Mesendoderm (in vitro differentiated cells): ENCODE data around the gene GAST. TPM values are rescaled to one million over a fixed set of nuclear protein-coding genes. Genes with fewer than 3 reads are reported as not detected.

Experiments
- small RNA-seq: library from polyadenylated mRNA; stranded (forward); fragments of <200 nt; extraction: miRNeasy Mini kit (QIAGEN cat#:217004); gene quantifications from one replicate; pipeline ENCODE3, GENCODE V24; 2013; ENCODE audit not compliant: insufficient read depth

The GAST gene

Small RNA genes within 50 kb of the gene (small RNA-seq; reads per million reads assigned to genes)
- gene RN7SL399P (not detected), gene RNA5SP442 (4.8 reads per million, percentile 69 among the genes with 10 or more reads in this experiment)
